ENCODE data around the gene DCBLD2. TPM values are rescaled to one million over a fixed set of nuclear protein-coding genes. Genes with fewer than 3 reads are reported as not detected.

The DCBLD2 gene
- total and polyA plus RNA-seq, 9 of the 15 experiments (the other 6 are each of a cell fraction or from before 2014, with no cell fraction given): 2.7 to 14.6 (median 7.4) TPM

DNA sequence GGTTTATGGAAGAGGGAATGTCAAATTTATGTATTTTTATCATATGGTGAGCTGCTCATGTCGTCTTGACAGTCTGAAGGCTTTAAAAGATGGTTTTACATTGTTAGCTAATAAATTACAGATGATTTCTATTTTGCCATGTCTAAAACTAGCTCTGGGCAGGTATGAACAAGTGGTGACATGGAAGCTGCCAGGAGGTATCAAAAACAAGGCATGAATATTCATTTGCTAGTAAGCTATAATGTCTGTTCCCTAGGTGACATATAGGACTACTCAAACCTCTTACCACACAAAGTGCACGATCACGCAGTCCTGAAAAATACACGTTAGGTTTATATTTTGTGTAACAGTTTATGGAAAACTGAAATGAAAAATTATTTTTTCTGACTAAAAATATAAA, 103.6 kb downstream of the DCBLD2 start (continued):
- no peak for TF ChIP-seq BRD4 (IDR thresholded peaks at IDR 0.05)

GRCh38 chr3:98796334-98796733, 105.2 kb downstream of the DCBLD2 start:
- TF ChIP-seq PTTG1 (tag; IDR thresholded peaks at IDR 0.05; ENCODE audit: low read depth) (no peak), FOS (IDR thresholded peaks at IDR 0.05; ENCODE audit: extremely low read depth, insufficient read length) (no peak), ZNF507 (tag; conservative IDR thresholded peaks at IDR 0.05) (no peak), PKNOX1 (IDR thresholded peaks at IDR 0.05) (no peak), ZNF384 (IDR thresholded peaks at IDR 0.05; ENCODE audit: low read depth, low read length) (no peak), RBM17 (IDR thresholded peaks at IDR 0.05; ENCODE audit: borderline replicate concordance, low read depth, low read length) (no peak), FOXA3 (CRISPR knock-in tag; conservative IDR thresholded peaks at IDR 0.05 in 1 of 2, IDR thresholded peaks at IDR 0.05 in 1 of 2) (no peak), ELF4 (CRISPR knock-in tag; IDR thresholded peaks at IDR 0.05) (no peak)
- no peaks in the 10 kb centered on the region for H3K9me3 ChIP-seq (replicated peaks; ENCODE audit: control insufficient read depth, insufficient read depth, low read depth, low read length)
- in situ Hi-C loops (cut with MboI) (no loop called here), intact Hi-C loops (cut with micrococcal nuclease) (no loop called here)
- H3K27me3 ChIP-seq (ENCODE audit: control insufficient read depth in 2 of 2, insufficient read depth in 2 of 2, low read length in 2 of 2): no peaks in the 10 kb centered on the region
- POLR2A ChIA-PET: no interaction called here
- no peaks in the 10 kb centered on the region for H3K9me1 ChIP-seq (ENCODE audit: control insufficient read depth, insufficient read depth, low read length)
- H3K4me2 ChIP-seq (ENCODE audit: insufficient read depth, low read length): no peak overlapping the region
- no peaks in the 10 kb centered on the region for H4K20me1 ChIP-seq (replicated peaks; ENCODE audit: control insufficient read depth, insufficient read depth, low read length)
- 58% methylated on average over 5 of the region's 5 CpGs for WGBS (ENCODE audit: insufficient coverage, low coverage, missing lambda C conversion rate)
- ATAC-seq: no peak
- no peak overlapping the region for H3K9ac ChIP-seq (ENCODE audit: insufficient read depth in 1 of 2, low read depth in 2 of 2, low read length in 2 of 2)
- no peak overlapping the region for H3K27ac ChIP-seq (ENCODE audit: extremely low read depth, low read depth, low read length)
- H2AFZ ChIP-seq (ENCODE audit: low read depth, low read length): no peak overlapping the region
- no peak for DNase-seq (ENCODE audit: extremely low read depth in 1 of 4, low spot score in 3 of 4)
- CTCF ChIA-PET (ENCODE audit: low intra/inter-chr PET ratio): no interaction called here
- no peak for FAIRE-seq
- H3K4me1 ChIP-seq (replicated peaks in 1 of 2; ENCODE audit: control insufficient read depth in 2 of 2, insufficient read depth in 2 of 2, low read length in 2 of 2): no peaks in the 10 kb centered on the region
- no TSS peak for BruUV-seq (replicated peaks)
- no peak overlapping the region for H3K4me3 ChIP-seq
- H3K36me3 ChIP-seq (ENCODE audit: control insufficient read depth, insufficient read depth, low read length): no peaks in the 10 kb centered on the region; the same call in 2 of the 3 replicates
- no peaks in the 10 kb centered on the region for H3K79me2 ChIP-seq (ENCODE audit: control insufficient read depth, insufficient read depth, low read length)
